Immature natural killer cell (primary cell): ENCODE measurements around the gene FAAP100. TPM values are rescaled to one million over a fixed set of nuclear protein-coding genes. Genes with fewer than 3 reads are reported as not detected.

Experiments used
- DNase-seq, 3 donors: peaks; one replicate each; pipeline ENCODE4 v3.0.0; 2022; ENCODE audit warnings: mixed read lengths in 1 of 3
- H3K27ac Mint-ChIP-seq, 6 donors: one replicate each; pipeline ENCODE4 v1.8.0; 2020; ENCODE audit warnings: mixed read lengths in 6 of 6, mild to moderate bottlenecking in 5 of 6, inconsistent platforms in 4 of 6, moderate library complexity in 3 of 6
- H3K27me3 Mint-ChIP-seq, 3 donors: one replicate each; pipeline ENCODE4 v1.8.0; 2020 to 2021; ENCODE audit warnings: low read depth in 3 of 3, mild to moderate bottlenecking in 3 of 3, mixed read lengths in 3 of 3, moderate library complexity in 3 of 3, inconsistent platforms in 1 of 3
- H3K36me3 Mint-ChIP-seq, 3 donors: one replicate each; pipeline ENCODE4 v1.8.0; 2020; ENCODE audit warnings: mixed read lengths in 3 of 3, inconsistent platforms in 2 of 3, mild to moderate bottlenecking in 2 of 3
- H3K4me1 Mint-ChIP-seq, 2 donors: one replicate each; pipeline ENCODE4 v1.8.0; 2020; ENCODE audit warnings: inconsistent platforms in 2 of 2, mild to moderate bottlenecking in 2 of 2, mixed read lengths in 2 of 2, moderate library complexity in 1 of 2
- H3K4me3 Mint-ChIP-seq, 5 donors: one replicate each; pipeline ENCODE4 v1.8.0; 2020; ENCODE audit warnings: mild to moderate bottlenecking in 5 of 5, mixed read lengths in 5 of 5, inconsistent platforms in 3 of 5, moderate library complexity in 3 of 5
- H3K9me3 Mint-ChIP-seq, 6 donors: one replicate each; pipeline ENCODE4 v1.8.0; 2020; ENCODE audit warnings: mild to moderate bottlenecking in 6 of 6, mixed read lengths in 6 of 6, inconsistent platforms in 4 of 6, moderate library complexity in 3 of 6
- polyA plus RNA-seq, 3 donors: library from polyadenylated mRNA; unstranded; fragments of 300-500 nt; fragmentation: Illumina TruSeq; gene quantifications; one replicate each; pipeline ENCODE4 v1.2.3, GENCODE V29; 2021

FAAP100 gene
- polyA plus RNA-seq, 3 donors from 2014 or later: 11.4 to 25.0 (median 14.5) TPM

DNA sequence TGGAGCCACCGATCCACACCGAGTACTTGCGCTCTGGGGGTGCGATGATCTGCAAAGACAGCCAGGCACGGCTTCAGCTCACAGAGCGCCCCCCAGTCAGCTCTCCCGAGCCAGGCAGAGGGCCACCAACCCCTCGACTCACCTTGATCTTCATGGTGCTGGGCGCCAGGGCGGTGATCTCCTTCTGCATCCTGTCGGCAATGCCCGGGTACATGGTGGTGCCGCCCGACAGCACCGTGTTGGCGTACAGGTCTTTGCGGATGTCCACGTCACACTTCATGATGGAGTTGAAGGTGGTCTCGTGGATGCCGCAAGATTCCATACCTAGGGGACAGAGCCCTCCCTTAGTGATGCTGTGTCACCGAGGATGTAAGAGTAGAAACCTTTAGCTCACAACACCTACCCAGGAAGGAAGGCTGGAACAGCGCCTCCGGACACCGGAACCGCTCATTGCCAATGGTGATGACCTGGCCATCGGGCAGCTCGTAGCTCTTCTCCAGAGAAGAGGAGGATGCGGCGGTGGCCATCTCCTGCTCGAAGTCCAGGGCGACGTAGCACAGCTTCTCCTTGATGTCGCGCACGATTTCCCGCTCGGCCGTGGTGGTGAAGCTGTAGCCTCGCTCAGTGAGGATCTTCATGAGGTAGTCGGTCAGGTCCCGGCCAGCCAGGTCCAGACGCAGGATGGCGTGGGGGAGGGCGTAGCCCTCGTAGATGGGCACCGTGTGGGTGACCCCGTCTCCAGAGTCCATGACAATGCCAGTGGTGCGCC is 41.2 kb downstream of the FAAP100 start:
- Mint-ChIP-seq H3K4me3 (peak overlapping the region; percentile 95 to 100 (median 96)), H3K27me3 (peaks cover 30 to 38% (median 33%) of the 10 kb centered on the region in 3 donors), H3K27ac (peak overlapping the region; percentile 90 to 98 (median 96)), H3K36me3 (peaks cover 31 to 40% (median 32%) of the 10 kb centered on the region in 3 donors), H3K4me1 (peaks cover 51 to 58% of the 10 kb centered on the region in 2 donors), H3K9me3 (peaks cover 0 to 3% (median 0%) of the 10 kb centered on the region in 6 donors)
- DNase-seq: peak; percentile 45 to 52 (median 48)

DNA sequence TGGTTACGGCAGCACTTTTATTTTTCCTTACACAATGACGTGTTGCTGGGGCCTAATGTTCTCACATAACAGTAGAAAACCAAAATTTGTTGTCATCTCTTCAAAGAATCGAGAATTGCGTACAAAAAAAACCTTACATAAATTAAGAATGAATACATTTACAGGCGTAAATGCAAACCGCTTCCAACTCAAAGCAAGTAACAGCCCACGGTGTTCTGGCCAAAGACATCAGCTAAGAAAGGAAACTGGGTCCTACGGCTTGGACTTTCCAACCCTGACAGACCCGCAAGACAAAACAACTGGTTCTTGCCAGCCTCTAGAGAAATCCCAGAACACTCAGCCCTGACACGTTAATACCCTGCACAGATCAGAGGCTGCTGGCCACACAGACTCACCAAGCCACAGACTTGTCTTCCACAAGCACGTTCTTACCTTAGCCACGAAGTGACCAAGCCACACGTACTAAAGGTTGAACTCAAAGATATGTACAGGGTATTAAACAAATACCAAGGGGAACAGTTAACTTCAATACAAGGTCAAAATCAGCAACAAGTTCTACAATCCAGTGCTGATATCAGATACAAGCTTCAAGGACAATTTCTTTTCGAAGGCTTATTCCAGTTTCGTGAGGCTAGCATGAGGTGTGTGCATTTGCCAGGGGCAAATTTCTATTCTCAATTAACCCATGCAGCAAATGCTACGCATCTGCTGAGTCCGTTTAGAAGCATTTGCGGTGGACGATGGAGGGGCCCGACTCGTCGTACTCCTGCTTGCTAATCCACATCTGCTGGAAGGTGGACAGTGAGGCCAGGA is 42.0 kb downstream of the FAAP100 start:
- Mint-ChIP-seq H3K4me3 (peak overlapping the region; percentile 95 to 100 (median 96)), H3K27ac (peak overlapping the region; percentile 90 to 98 (median 96)), H3K27me3 (peaks cover 28 to 35% (median 33%) of the 10 kb centered on the region in 3 donors), H3K4me1 (peaks cover 43 to 52% of the 10 kb centered on the region in 2 donors), H3K36me3 (peaks cover 31 to 40% (median 32%) of the 10 kb centered on the region in 3 donors), H3K9me3 (peaks cover 0 to 3% (median 0%) of the 10 kb centered on the region in 6 donors)
- DNase-seq: peak; percentile 57 to 63 (median 60)

DNA sequence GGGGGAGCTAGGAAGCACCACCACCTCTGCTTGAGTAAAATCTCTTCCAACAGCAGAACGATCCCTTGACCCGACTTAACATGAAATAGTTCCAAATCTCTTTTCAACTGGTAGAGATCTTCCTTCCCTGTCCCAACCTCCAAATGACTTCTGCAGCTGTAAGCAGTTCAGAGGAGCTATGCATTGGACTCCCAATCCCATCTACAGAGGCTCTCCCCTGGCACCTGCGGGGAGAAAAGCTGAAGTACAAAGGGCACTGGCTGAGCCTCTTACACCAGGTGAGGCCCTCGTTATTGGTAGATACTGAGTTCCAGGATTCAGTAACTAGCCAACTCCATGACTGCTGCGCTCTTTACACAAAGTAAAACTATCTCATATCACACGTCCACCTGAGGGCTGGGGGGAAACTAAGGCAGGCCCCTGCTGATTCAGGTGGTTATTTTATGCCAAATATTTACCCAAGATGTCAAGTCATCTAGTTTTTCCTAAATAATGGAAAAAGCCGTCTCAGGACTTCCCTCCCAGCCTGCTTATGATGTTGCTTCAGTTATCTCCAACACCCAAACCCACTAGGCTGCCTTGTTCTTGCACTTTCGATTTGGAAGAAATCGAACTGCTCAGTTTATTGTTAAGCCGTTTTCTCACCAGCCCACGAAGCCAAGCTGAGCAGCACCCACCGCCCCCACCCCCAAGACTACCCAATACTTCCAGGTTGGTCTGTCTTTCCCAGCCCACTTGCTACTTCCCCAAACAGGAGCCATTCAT is 42.8 kb downstream of the FAAP100 start:
- H3K9me3 Mint-ChIP-seq: peaks cover 0 to 3% (median 0%) of the 10 kb centered on the region in 6 donors
- H3K4me1 Mint-ChIP-seq: peaks cover 41 to 52% of the 10 kb centered on the region in 2 donors

DNA sequence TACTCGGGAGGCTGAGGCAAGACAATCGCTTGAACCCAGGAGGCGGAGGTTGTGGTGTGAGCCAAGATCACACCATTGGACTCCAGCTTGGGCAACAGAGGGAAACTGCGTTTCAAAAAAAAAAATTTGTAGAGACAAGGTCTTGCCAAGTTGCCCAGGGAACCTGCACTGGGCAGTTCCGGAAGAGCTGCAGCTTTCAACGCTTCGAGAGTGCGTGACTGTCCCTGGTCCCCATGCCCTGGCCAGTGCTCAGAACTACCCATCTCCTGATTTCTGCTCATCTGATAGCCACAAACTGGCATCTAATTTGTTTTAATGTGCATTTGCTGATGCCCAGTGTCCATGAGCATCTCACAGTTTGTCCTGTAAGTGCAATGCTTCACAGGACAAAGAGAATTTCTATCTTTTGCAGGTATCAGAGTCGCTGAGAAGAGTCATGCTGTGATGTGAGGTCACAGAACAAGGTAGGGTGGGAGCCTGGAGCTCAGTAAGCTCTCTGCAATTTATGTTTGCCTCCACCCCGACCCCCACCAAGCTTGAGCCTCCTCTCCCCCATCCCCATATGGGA is 43.4 kb downstream of the FAAP100 start:
- DNase-seq: no peak
- Mint-ChIP-seq H3K36me3 (peaks cover 31 to 40% (median 32%) of the 10 kb centered on the region in 3 donors), H3K4me1 (peaks cover 41 to 51% of the 10 kb centered on the region in 2 donors), H3K4me3 (peak overlapping the region; percentile 95 to 100 (median 96)), H3K9me3 (peaks cover 0 to 3% (median 0%) of the 10 kb centered on the region in 6 donors), H3K27ac (peak overlapping the region; percentile 90 to 98 (median 96)), H3K27me3 (peaks cover 28 to 33% (median 33%) of the 10 kb centered on the region in 3 donors)

More for the DNA sequence above, 42.8 kb downstream of the FAAP100 start:
- DNase-seq: peak in 2 of 3 donors; percentile 51 to 61
- Mint-ChIP-seq H3K27ac (peak overlapping the region; percentile 90 to 98 (median 96)), H3K36me3 (peaks cover 31 to 40% (median 32%) of the 10 kb centered on the region in 3 donors), H3K4me3 (peak overlapping the region; percentile 95 to 100 (median 96)), H3K27me3 (peaks cover 28 to 34% (median 33%) of the 10 kb centered on the region in 3 donors)

DNA sequence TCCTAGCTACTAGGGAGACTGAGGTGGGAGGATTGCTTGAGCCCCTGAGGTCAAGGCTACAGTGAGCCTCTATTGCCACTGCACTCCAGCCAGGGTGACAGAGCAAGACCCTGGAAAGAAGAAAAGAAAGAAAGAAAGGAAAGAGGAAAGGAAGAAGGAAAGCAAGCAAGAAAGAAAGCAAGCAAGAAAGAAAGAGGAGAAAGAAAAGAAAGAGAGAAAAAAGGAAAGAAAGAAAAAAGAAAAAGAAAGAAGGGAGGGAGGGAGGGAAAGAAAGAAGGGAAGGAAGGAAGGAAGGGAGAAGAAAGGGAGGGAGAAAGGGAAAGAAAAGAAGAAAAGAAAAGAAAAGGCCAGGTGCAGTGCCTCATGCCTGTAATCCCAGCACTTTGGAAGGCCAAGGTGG is 48.5 kb downstream of the FAAP100 start:
- Mint-ChIP-seq H3K36me3 (peaks cover 0 to 5% (median 0%) of the 10 kb centered on the region in 3 donors), H3K4me3 (no peak overlapping the region), H3K4me1 (peaks cover 8 to 11% of the 10 kb centered on the region in 2 donors), H3K27ac (no peak overlapping the region), H3K9me3 (no peaks in the 10 kb centered on the region), H3K27me3 (peaks cover 0 to 2% (median 0%) of the 10 kb centered on the region in 3 donors)
- DNase-seq: no peak

DNA sequence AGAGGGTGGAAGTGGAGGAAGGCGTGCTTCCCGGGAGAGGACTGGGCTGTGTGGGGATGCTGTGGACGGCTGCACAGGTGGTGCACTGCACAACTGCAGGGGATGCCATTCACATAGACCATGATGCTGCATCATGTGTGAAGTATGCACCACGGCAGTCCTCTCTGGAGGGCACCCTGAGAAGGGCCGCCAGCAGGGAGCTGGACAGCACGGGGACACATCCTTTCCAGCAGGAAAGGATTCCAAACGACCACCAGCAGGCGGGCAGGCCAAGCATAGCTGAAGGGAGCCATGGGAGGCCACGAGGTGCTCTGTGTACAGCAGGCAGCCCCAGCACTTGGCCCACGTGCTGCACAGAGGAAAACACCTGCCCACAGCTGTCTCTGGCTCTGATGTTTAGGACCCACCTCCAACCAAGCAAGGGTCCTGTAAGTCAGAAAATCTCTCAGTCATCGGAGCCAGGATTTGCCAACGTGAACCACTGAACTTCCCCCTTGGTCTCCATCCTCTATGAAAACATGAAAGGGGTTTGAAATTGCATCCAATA is 49.6 kb downstream of the FAAP100 start:
- Mint-ChIP-seq H3K36me3 (peaks cover 0 to under 1% (median 0%) of the 10 kb centered on the region in 3 donors), H3K4me1 (peaks cover 0 to under 1% of the 10 kb centered on the region in 2 donors), H3K27ac (no peak overlapping the region), H3K4me3 (no peak overlapping the region), H3K9me3 (no peaks in the 10 kb centered on the region), H3K27me3 (peaks cover 0 to 3% (median 2%) of the 10 kb centered on the region in 3 donors)
- DNase-seq: no peak

DNA sequence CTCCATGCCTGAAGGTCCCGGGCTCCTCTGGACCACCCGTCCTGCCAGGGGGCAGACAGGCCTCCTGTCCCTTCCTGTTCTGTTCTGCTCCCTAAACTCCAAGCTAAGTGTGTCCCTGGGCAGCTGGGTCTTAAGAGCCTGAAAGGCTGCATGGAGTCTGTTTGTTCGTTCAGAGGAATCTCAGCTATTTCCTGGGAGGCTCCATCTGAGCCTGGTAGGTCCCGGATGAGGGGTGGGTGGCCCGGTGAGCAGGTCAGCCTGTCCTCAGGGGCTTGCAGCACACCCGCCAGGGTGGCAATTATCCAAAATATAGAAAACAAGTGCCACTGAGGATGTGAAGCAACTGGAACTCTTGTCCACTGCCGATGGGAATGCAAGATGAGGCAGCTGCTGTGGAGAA is 52.1 kb downstream of the FAAP100 start:
- H3K27ac Mint-ChIP-seq: no peak overlapping the region
- H3K4me1 Mint-ChIP-seq: no peaks in the 10 kb centered on the region
- H3K4me3 Mint-ChIP-seq: no peak overlapping the region
- no peaks in the 10 kb centered on the region for H3K9me3 Mint-ChIP-seq
- H3K27me3 Mint-ChIP-seq: peaks cover 0 to 5% (median 2%) of the 10 kb centered on the region in 3 donors
- DNase-seq: no peak
- H3K36me3 Mint-ChIP-seq: no peaks in the 10 kb centered on the region

DNA sequence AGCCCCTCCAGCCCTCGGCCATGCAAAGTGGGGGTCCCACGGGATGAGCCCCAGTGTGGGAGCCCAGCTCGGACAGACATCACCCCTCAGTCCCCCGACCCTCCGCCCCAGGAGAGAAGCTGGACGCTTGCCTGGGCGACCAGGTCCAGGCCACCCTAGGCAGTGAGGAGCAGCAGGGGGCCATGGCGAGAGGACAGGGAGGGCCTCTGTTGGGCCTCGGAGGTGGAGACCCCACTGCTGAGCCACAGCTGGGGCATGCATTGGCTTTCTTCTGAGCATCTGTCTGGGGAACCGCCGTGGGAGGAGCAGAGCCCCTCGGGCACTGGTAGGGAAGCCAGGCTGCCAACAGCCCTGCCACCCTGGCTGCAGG is 52.6 kb downstream of the FAAP100 start:
- DNase-seq: no peak
- Mint-ChIP-seq H3K4me3 (no peak overlapping the region), H3K36me3 (no peaks in the 10 kb centered on the region), H3K27ac (no peak overlapping the region), H3K27me3 (peaks cover 0 to 6% (median 2%) of the 10 kb centered on the region in 3 donors), H3K9me3 (no peaks in the 10 kb centered on the region), H3K4me1 (no peaks in the 10 kb centered on the region)

DNA sequence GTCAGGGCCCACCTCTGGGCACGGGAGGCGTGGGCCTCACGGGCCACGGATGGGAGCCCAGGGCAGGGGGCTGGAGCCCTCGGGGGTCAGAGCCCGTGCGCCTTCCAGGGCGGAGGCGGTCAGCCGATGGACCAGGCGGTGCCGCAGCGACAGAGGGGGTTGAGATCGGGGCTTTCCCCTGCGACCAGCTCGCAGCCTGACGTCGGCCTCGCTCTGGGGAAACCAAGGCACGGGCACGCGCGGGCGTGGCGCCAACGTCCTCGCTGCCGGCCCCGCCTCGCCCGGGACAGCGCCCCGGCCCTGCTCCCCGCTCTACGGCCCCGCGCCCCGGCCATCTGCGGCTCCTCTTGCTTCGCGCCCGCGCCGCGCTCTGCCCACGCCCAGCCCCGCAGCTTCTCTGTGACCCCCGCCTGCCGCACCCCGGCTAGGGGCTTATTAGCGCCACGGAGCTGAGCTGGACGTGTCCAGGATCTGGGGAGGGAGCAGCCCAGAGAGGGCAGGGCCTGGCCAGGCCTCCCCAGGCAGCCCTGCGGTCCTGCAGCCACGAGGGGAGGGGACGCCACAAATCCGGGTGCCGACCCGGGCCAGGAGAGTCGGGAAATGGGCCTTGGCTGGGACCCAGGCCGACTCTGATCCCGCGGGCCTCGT is 53.1 kb downstream of the FAAP100 start:
- no peak for DNase-seq
- no peak overlapping the region for H3K27ac Mint-ChIP-seq
- peaks cover 2 to 6% (median 2%) of the 10 kb centered on the region in 3 donors for H3K27me3 Mint-ChIP-seq
- no peaks in the 10 kb centered on the region for H3K36me3 Mint-ChIP-seq
- no peak overlapping the region for H3K4me3 Mint-ChIP-seq
- H3K9me3 Mint-ChIP-seq: no peaks in the 10 kb centered on the region
- no peaks in the 10 kb centered on the region for H3K4me1 Mint-ChIP-seq

DNA sequence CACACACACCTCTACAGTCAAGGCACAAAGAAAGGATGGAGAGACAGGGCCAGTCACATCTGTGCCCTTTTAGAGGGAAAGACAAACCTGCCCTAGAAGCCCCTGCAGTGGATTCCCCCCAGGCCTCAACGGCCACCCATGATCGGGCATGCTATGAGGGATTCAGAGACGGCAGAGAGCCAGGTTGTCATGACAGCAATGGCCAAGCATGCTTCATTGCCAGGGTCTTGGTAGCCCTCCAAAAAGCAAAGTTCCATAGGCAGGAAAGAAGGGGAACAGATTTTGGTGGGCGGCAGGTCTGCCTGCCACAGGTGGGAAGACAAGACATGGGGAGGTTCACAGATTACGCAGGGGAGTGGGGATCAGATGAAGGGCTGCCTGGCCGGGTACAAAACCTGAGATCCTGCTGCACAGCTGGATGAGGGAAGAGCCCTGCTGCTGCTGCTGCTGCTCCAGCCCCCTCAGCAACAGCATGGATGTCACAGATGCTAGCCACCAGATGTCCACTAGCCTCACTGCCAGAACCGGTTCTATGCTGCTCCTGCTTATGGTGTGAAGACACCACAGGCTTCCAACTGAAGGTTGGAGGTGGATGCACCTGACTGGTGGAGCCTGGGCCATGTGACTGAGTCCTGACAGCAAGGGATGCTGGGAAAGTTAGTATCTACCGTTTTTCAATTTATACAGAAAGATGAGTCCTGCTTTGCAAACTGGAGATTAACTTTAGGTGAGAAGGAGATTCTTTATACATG is 57.4 kb downstream of the FAAP100 start:
- Mint-ChIP-seq H3K4me1 (peaks cover 0 to under 1% of the 10 kb centered on the region in 2 donors), H3K4me3 (no peak overlapping the region), H3K9me3 (no peaks in the 10 kb centered on the region), H3K36me3 (no peaks in the 10 kb centered on the region), H3K27me3 (peaks cover 4 to 9% (median 4%) of the 10 kb centered on the region in 3 donors), H3K27ac (no peak overlapping the region)
- no peak for DNase-seq

DNA sequence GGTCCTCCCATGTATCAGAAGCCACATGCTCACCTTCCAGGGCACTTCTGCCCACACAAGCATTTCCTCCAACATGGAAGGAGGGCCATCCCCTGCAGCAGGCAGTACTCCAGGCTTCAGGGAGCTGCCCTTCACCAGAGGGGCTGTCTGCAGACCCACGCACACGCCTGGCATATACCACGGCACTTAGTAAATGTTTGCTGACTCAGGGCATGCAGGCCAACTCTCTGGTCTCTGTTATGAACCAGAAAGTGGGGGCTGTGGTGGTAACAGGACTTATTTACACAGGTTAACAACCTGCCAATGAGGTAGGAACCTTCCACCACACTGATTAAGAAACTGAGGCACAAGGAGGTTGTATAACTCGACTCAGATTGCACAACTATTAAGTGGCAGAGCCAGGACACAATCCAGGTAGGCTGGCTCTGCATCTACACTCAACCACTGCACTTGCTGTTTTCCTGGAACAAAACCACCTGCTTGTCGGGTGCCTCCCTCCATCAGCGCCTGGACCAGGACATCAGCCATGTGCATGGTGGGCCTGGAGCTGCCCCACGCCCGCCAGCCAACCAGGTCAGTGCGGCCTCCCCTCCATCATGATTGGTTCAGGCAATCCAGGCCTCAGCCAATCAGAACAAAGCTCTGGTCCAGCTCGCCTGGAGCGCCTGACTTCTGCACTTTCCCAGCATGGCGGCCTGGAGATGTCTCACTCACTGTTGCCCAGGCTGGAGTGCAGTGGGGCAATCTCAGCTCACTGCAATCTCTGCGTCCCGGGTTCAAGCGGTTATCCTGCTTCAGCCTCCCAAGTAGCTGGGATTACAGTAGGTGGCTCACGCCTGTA is 58.7 kb downstream of the FAAP100 start:
- H3K4me1 Mint-ChIP-seq: peaks cover 0 to 6% of the 10 kb centered on the region in 2 donors
- no peak overlapping the region for H3K27ac Mint-ChIP-seq
- no peaks in the 10 kb centered on the region for H3K9me3 Mint-ChIP-seq
- no peaks in the 10 kb centered on the region for H3K36me3 Mint-ChIP-seq
- no peak for DNase-seq
- no peak overlapping the region for H3K4me3 Mint-ChIP-seq
- H3K27me3 Mint-ChIP-seq: peaks cover 4 to 9% (median 6%) of the 10 kb centered on the region in 3 donors
